Activated CD8-positive, alpha-beta memory T cell treated with anti-CD3 and anti-CD28 coated beads for 48 hours (primary cell): ENCODE results near the gene RRN3.
"Not testable (repeated sequence)": the region's sequence is repeated elsewhere in the genome, so short reads cannot be mapped to it uniquely, and the experiment has no call there.

Experiments used
- DNase-seq, 3 experiments: peaks; one replicate each; pipeline ENCODE4 v3.0.0-alpha.2; 2020; ENCODE audit warnings: low read depth in 2 of 3, low spot score in 2 of 3

The RRN3 gene

GRCh38 chr16:15099366-15099909, 5.4 kb upstream of the RRN3 start:
- not testable (repeated sequence) for DNase-seq

DNA sequence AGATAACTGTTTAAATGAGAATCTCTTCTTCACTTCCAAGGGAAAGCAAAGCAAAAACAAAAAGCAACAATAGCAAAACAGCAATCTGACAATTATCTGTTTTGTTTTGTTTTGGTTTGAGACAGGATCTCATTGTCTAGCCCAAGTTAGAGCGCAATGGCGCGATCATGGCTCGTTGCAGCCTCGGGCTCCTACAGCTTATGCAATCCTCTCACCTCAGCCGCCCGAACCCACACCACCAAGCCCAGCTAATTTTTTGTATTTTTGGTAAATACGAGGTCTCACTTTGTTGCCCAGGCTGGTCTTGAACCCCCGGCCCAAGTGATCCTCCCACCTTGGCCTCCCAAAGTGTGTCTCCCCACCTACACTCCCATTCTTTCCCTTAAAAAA, 2.5 kb upstream of the RRN3 start:
- DNase-seq: not testable (repeated sequence)

DNA sequence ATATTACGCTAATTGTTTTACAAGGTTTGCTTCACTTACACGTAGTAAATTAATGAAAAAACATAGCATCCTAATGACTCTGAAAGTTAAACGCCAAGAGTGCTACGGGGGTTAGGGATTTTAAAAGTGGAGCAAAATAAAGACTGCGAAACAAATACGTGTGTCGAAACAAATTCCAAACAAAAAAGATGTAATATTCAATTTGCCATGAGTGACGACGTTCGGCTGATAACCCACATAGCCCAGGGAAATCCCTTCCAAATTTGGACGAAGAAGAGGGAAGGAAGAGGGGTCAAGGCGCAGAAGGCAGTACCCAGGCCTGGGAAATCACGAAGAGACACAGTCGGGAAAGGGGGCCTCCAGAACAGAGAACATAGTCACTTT, 509 bp downstream of the RRN3 start:
- not testable (repeated sequence) for DNase-seq

- not testable (repeated sequence) for DNase-seq
These were observed 3.3 kb downstream of the RRN3 start for GRCh38 chr16:15090663-15091269.

GRCh38 chr16:15082788-15083187, 11.3 kb downstream of the RRN3 start:
- DNase-seq: not testable (repeated sequence)

DNA sequence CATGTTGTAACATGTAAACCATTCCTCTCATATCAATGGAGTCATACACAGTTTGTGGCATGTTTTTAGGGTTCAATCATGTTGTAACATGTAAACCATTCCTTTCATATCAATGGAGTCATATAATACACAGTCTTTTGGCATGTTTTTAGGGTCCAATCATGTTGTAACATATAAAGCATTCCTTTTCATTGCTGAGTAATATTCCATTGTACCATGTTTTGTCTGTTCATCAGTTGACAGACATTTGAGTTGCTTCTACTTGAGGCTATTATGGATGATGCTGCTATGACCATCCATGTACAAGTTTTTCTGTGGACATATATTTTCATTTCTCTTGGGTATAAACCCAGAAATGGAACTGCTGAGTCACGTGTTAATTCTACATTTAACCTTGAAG, 13.2 kb downstream of the RRN3 start:
- DNase-seq: not testable (repeated sequence)

GRCh38 chr16:15076161-15076560, 17.9 kb downstream of the RRN3 start:
- DNase-seq: not testable (repeated sequence)

- no peak for DNase-seq
These were observed 21.0 kb downstream of the RRN3 start for GRCh38 chr16:15073101-15073500.

GRCh38 chr16:15071916-15072769, 21.9 kb downstream of the RRN3 start:
- not testable (repeated sequence) for DNase-seq

DNA sequence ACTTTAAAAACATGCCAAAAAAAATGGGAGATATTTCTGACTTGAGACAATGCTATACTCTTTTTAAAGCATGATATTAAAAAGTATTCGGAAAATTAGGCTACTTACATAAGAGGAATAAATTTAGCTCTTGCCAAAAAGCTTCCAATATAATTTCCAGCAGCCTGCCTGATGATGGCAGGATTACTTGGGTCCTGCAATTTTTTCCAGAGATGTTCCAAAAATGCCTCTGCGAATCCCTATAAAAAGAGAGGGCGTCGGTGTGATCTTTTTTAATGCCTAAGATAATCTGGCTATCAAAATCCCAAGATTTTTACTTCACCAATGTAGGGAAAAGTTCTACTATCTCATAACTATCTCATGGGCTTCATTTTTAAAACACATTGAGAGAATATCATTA, 23.1 kb downstream of the RRN3 start:
- DNase-seq: not testable (repeated sequence)

GRCh38 chr16:15066690-15067089, 27.4 kb downstream of the RRN3 start:
- DNase-seq: not testable (repeated sequence)

- not testable (repeated sequence) for DNase-seq
These were observed 28.1 kb downstream of the RRN3 start for GRCh38 chr16:15065961-15066360.

DNA sequence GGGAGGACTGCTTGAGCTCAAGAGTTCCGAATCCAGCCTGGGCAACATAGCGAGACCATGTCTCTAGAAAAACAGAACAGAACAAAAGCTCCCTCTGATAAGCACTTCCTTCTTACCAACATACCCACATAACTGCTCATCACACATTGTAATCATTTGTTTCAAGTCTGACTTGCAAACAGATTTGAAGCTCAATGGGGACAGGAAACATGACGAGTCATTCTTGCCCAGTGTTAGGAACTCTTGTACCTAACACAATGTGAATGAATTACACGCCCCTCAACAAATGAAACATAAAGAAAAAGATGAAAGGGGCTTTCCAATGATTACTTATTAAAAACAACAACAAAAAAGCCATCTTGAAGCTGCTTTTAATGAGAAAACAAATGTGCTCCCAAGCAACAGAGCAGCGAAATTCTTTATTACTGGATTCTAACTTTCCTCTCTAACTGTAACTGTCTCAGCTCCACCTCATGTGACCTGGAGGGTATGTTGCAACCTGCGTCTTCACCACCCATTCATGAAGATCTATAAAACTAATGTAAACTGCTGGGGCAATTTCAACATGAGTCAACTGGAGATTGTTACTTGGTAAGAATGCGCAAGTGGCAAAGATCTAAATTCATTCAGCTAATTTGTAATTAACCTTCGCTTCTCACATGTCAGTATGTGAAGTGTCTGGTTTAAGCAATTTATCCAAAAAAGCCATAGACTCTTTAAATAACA, 31.8 kb downstream of the RRN3 start:
- DNase-seq: not testable (repeated sequence)

DNA sequence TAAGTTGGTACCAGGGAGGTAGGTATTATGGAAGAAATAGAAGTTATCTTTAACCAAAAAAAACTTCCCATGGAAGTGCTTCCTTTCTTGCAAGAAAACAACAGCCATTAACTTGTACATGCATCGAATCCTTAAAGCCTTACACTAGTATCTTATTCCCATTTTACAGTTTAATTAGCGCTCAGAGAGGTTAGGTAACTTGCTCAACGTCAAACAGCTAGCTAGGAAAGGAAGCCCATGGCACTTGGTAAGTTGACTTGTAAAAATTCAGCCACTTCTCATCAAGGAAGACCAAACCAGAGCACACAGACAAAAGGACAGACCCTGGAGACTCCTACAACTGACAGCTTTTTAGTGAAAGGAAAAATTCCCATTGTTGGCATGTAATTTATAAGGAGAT, 34.7 kb downstream of the RRN3 start:
- no peak for DNase-seq

- no peak for DNase-seq
These were observed 36.2 kb downstream of the RRN3 start for GRCh38 chr16:15057681-15058417.

DNA sequence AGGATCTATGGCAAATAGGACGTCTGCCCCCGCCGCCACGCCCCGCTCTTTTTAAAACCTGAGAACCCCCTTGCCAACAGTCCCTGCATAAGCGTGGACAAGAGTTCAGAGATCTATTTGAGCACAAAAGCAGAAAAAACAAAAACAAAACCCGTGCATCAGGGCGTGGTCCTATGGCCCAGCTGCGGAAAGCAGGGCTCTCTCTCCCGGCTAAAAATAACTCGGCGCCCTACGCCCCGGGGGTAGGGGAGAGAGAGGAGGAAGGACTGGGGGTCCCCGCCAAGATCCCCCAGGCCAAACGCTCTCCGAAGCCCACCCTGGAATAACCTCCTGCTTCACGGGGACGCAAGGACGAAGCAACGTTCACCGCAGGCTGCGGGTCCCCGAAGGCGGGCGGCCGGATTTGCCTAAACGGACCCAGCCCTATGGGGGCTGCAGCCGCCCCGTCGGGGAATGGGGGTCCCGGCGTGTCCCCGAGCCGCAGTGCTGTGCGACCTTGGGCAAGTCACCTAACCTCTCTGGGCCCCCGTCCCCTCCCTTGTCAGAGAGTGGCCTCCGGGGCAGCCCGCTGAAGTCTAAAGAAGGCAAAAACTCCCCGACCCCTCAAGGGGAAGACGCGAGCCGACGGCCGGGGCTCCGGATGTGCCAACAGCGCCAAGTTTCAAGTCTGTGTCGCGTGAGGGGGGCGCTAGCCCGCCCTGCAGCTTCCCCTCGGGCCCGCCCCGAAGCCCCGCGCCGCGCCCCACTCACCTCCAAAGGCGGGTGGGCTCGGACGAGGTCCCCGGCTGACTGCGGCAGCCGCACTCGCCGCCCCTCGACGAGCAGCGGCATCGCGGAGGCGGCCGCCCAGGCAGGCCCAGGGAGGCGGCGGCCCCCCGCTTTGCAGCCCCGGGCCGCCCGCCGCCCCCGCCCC, 38.7 kb downstream of the RRN3 start:
- DNase-seq: peak in 1 of 3 experiments; percentile 26

GRCh38 chr16:15054357-15055140, 39.5 kb downstream of the RRN3 start:
- DNase-seq: no peak

DNA sequence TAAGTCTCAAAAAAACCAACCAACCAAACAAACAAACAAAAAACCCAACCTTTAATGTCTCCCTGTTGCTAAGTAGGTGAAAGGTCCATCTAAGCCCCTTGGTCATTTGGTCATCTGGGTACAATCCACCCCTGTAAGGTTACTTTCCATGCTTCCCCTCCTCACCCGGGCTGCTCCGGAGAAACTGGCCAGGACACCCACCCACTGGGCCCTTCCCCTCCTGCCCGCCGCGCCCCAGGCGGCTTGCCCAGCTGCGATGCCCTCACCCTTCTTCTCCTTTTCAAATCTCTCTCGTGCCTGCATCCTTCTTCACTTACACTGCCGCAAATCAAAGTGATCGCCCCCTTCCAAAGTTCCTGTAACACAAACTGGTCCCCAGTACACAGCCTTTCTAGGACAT, 40.2 kb downstream of the RRN3 start:
- DNase-seq: no peak
